Stimulated activated naive B cell treated with anti-CD40 and anti-IgM and Interleukin-4, amounts not matched to agents 10 μg/mL and 1 μg/mL and 100 μg/mL, for 72 hours (primary cell): Measurements from ENCODE around the gene RASSF6.
"Not testable (repeated sequence)": the region's sequence is repeated elsewhere in the genome, so short reads cannot be mapped to it uniquely, and the experiment has no call there.

Experiments used
- ATAC-seq, 2 donors: fragments of 150-1000 bp; cut with Tn5 transposase; replicated peaks; 2 replicates each; pipeline ENCODE4 v1.10.0; 2021; ENCODE audit warnings: moderate library complexity in 1 of 2
- DNase-seq: peaks from one replicate; pipeline ENCODE4 v3.0.0; 2021
- H3K27ac Mint-ChIP-seq: one replicate; pipeline ENCODE4 v1.8.0; 2022; ENCODE audit warnings: mild to moderate bottlenecking, mixed read lengths
- H3K27me3 Mint-ChIP-seq, 2 donors: one replicate each; pipeline ENCODE4 v1.8.0; 2022; ENCODE audit warnings: mixed read lengths in 2 of 2
- H3K36me3 Mint-ChIP-seq, 2 donors: one replicate each; pipeline ENCODE4 v1.8.0; 2022; ENCODE audit warnings: mixed read lengths in 2 of 2, mild to moderate bottlenecking in 1 of 2
- H3K4me1 Mint-ChIP-seq, 2 donors: one replicate each; pipeline ENCODE4 v1.8.0; 2022; ENCODE audit warnings: mixed read lengths in 2 of 2, mild to moderate bottlenecking in 1 of 2
- H3K4me3 Mint-ChIP-seq, 2 donors: one replicate each; pipeline ENCODE4 v1.8.0; 2022; ENCODE audit warnings: mild to moderate bottlenecking in 2 of 2, mixed read lengths in 2 of 2, moderate library complexity in 1 of 2
- H3K9me3 Mint-ChIP-seq, 2 donors: one replicate each; pipeline ENCODE4 v1.8.0; 2022; ENCODE audit warnings: mixed read lengths in 2 of 2, mild to moderate bottlenecking in 1 of 2

RASSF6 gene

GRCh38 chr4:73628834-73629233, 8.6 kb upstream of the RASSF6 start:
- not testable (repeated sequence) for DNase-seq, H3K4me3 Mint-ChIP-seq, H3K4me1 Mint-ChIP-seq, H3K9me3 Mint-ChIP-seq, H3K27me3 Mint-ChIP-seq, H3K27ac Mint-ChIP-seq, ATAC-seq, H3K36me3 Mint-ChIP-seq

- ATAC-seq (no peak), DNase-seq (no peak)
- no peak overlapping the region for H3K27ac Mint-ChIP-seq
- peaks cover 8 to 12% of the 10 kb centered on the region in 2 donors for H3K4me1 Mint-ChIP-seq
- no peak overlapping the region for H3K4me3 Mint-ChIP-seq
- H3K27me3 Mint-ChIP-seq, result peaks cover 20 to 22% of the 10 kb centered on the region in 2 donors
- no peaks in the 10 kb centered on the region for H3K9me3 Mint-ChIP-seq
- H3K36me3 Mint-ChIP-seq, result no peaks in the 10 kb centered on the region
Observed at GRCh38 chr4:73621357-73621756, 1.1 kb upstream of the RASSF6 start.

- no peak overlapping the region for H3K27ac Mint-ChIP-seq
- ATAC-seq, result no peak
- no peaks in the 10 kb centered on the region for H3K9me3 Mint-ChIP-seq
- H3K27me3 Mint-ChIP-seq, result peaks cover 20 to 22% of the 10 kb centered on the region in 2 donors
- H3K4me1 Mint-ChIP-seq, result peaks cover 8 to 12% of the 10 kb centered on the region in 2 donors
- no peaks in the 10 kb centered on the region for H3K36me3 Mint-ChIP-seq
- no peak overlapping the region for H3K4me3 Mint-ChIP-seq
- no peak for DNase-seq
Observed at GRCh38 chr4:73619346-73619745, 890 bp downstream of the RASSF6 start.

GRCh38 chr4:73617256-73617655, 3.0 kb downstream of the RASSF6 start:
- Mint-ChIP-seq H3K4me1 (peaks cover 8 to 12% of the 10 kb centered on the region in 2 donors), H3K27me3 (peaks cover 17 to 20% of the 10 kb centered on the region in 2 donors), H3K27ac (no peak overlapping the region), H3K9me3 (no peaks in the 10 kb centered on the region), H3K4me3 (no peak overlapping the region), H3K36me3 (no peaks in the 10 kb centered on the region)
- DNase-seq, result no peak
- ATAC-seq, result no peak

- H3K36me3 Mint-ChIP-seq, result no peaks in the 10 kb centered on the region
- no peaks in the 10 kb centered on the region for H3K9me3 Mint-ChIP-seq
- peaks cover 6 to 8% of the 10 kb centered on the region in 2 donors for H3K4me1 Mint-ChIP-seq
- no peak overlapping the region for H3K27ac Mint-ChIP-seq
- ATAC-seq (no peak), DNase-seq (no peak)
- H3K4me3 Mint-ChIP-seq, result no peak overlapping the region
- peaks cover 14 to 17% of the 10 kb centered on the region in 2 donors for H3K27me3 Mint-ChIP-seq
Observed at GRCh38 chr4:73615613-73616012, 4.6 kb downstream of the RASSF6 start.

GRCh38 chr4:73614311-73614867, 5.8 kb downstream of the RASSF6 start:
- DNase-seq, result no peak
- Mint-ChIP-seq H3K27me3 (peaks cover 4 to 9% of the 10 kb centered on the region in 2 donors), H3K4me1 (no peaks in the 10 kb centered on the region), H3K36me3 (no peaks in the 10 kb centered on the region), H3K4me3 (no peak overlapping the region), H3K9me3 (no peaks in the 10 kb centered on the region), H3K27ac (no peak overlapping the region)
- ATAC-seq, result no peak

- ATAC-seq (no peak), DNase-seq (no peak)
- no peak overlapping the region for H3K27ac Mint-ChIP-seq
- no peak overlapping the region for H3K4me3 Mint-ChIP-seq
- H3K36me3 Mint-ChIP-seq, result no peaks in the 10 kb centered on the region
- peaks cover 0 to 6% of the 10 kb centered on the region in 2 donors for H3K27me3 Mint-ChIP-seq
- H3K9me3 Mint-ChIP-seq, result no peaks in the 10 kb centered on the region
- no peaks in the 10 kb centered on the region for H3K4me1 Mint-ChIP-seq
Observed at GRCh38 chr4:73613130-73613529, 7.1 kb downstream of the RASSF6 start.

- DNase-seq (no peak), ATAC-seq (no peak)
- Mint-ChIP-seq H3K9me3 (no peaks in the 10 kb centered on the region), H3K4me1 (peaks cover 4 to 6% of the 10 kb centered on the region in 2 donors), H3K36me3 (no peaks in the 10 kb centered on the region), H3K27ac (no peak overlapping the region), H3K27me3 (peaks cover 0 to 6% of the 10 kb centered on the region in 2 donors), H3K4me3 (no peak overlapping the region)
Observed at GRCh38 chr4:73612032-73612431, 8.2 kb downstream of the RASSF6 start.

- H3K36me3 Mint-ChIP-seq, result no peaks in the 10 kb centered on the region
- no peak for DNase-seq
- no peak for ATAC-seq
Observed at GRCh38 chr4:73609706-73610105, 10.5 kb downstream of the RASSF6 start.

GRCh38 chr4:73608689-73609594, 11.3 kb downstream of the RASSF6 start:
- Mint-ChIP-seq H3K4me3 (no peak overlapping the region), H3K27ac (no peak overlapping the region), H3K9me3 (no peaks in the 10 kb centered on the region), H3K4me1 (peaks cover 12 to 24% of the 10 kb centered on the region in 2 donors), H3K27me3 (peaks cover 0 to 6% of the 10 kb centered on the region in 2 donors), H3K36me3 (no peaks in the 10 kb centered on the region)
- DNase-seq (no peak), ATAC-seq (peak in 1 of 2 donors; percentile 41)

More at GRCh38 chr4:73609706-73610105, 10.5 kb downstream of the RASSF6 start:
- no peaks in the 10 kb centered on the region for H3K9me3 Mint-ChIP-seq
- peaks cover 12 to 21% of the 10 kb centered on the region in 2 donors for H3K4me1 Mint-ChIP-seq
- H3K27me3 Mint-ChIP-seq, result peaks cover 0 to 6% of the 10 kb centered on the region in 2 donors
- no peak overlapping the region for H3K4me3 Mint-ChIP-seq
- no peak overlapping the region for H3K27ac Mint-ChIP-seq

- DNase-seq (no peak), ATAC-seq (no peak)
- H3K27me3 Mint-ChIP-seq, result peaks cover 0 to 6% of the 10 kb centered on the region in 2 donors
- H3K27ac Mint-ChIP-seq, result no peak overlapping the region
- peaks cover 12 to 33% of the 10 kb centered on the region in 2 donors for H3K4me1 Mint-ChIP-seq
- no peaks in the 10 kb centered on the region for H3K36me3 Mint-ChIP-seq
- H3K9me3 Mint-ChIP-seq, result peaks cover 0 to 1% of the 10 kb centered on the region in 2 donors
- no peak overlapping the region for H3K4me3 Mint-ChIP-seq
Observed at GRCh38 chr4:73607375-73608033, 12.7 kb downstream of the RASSF6 start.

- ATAC-seq (peak; percentile 68 to 69), DNase-seq (no peak)
- no peaks in the 10 kb centered on the region for H3K36me3 Mint-ChIP-seq
- peaks cover 0 to 6% of the 10 kb centered on the region in 2 donors for H3K27me3 Mint-ChIP-seq
- H3K4me3 Mint-ChIP-seq, result no peak overlapping the region
- H3K4me1 Mint-ChIP-seq, result peaks cover 12 to 33% of the 10 kb centered on the region in 2 donors
- peaks cover 0 to 1% of the 10 kb centered on the region in 2 donors for H3K9me3 Mint-ChIP-seq
- no peak overlapping the region for H3K27ac Mint-ChIP-seq
Observed at GRCh38 chr4:73606465-73606974, 13.7 kb downstream of the RASSF6 start.

GRCh38 chr4:73603854-73604584, 16.2 kb downstream of the RASSF6 start:
- H3K27me3 Mint-ChIP-seq, result no peaks in the 10 kb centered on the region
- no peak overlapping the region for H3K4me3 Mint-ChIP-seq
- peaks cover 12 to 42% of the 10 kb centered on the region in 2 donors for H3K4me1 Mint-ChIP-seq
- DNase-seq, result no peak
- no peak overlapping the region for H3K27ac Mint-ChIP-seq
- peak; percentile 48 for ATAC-seq
- H3K9me3 Mint-ChIP-seq, result peaks cover 0 to 1% of the 10 kb centered on the region in 2 donors
- H3K36me3 Mint-ChIP-seq, result no peaks in the 10 kb centered on the region

- ATAC-seq, result peak; percentile 82 to 88
- peaks cover 12 to 42% of the 10 kb centered on the region in 2 donors for H3K4me1 Mint-ChIP-seq
- H3K27me3 Mint-ChIP-seq, result no peaks in the 10 kb centered on the region
- no peak for DNase-seq
- no peak overlapping the region for H3K27ac Mint-ChIP-seq
- H3K4me3 Mint-ChIP-seq, result no peak overlapping the region
- peaks cover 0 to 1% of the 10 kb centered on the region in 2 donors for H3K9me3 Mint-ChIP-seq
- no peaks in the 10 kb centered on the region for H3K36me3 Mint-ChIP-seq
Observed at GRCh38 chr4:73603271-73603710, 16.9 kb downstream of the RASSF6 start.
